ENCODE data around the gene CCDC80.

DNA sequence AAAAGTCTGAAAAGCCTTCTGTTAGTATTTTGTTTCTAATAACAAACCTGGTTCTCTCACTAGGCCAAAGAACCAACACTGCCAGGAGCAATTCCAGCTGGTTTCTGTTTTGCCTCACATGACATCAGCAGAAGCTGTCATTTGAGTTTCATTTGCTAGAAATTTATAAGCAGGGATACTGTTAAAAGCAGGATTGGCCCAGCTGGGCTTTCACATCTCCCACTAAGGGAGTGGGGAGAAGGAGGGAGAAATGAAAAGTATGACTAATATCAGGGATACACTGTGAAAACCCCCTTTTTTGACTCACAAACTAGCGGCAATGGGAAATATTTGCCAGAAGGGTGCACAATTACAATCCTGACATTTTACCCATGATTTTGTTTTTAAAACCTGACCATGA, 5.3 kb downstream of the CCDC80 start:
- no peak for TF ChIP-seq EZH2 (IDR thresholded peaks at IDR 0.05)
- TF ChIP-seq POLR2AphosphoS5 (IDR thresholded peaks at IDR 0.05; ENCODE audit: borderline replicate concordance, low read depth, low read length): no peak
- TF ChIP-seq FOXP2 (optimal IDR thresholded peaks at IDR 0.05; ENCODE audit: control extremely low read depth, extremely low read length, insufficient read depth): no peak
